DOHH2 (cell line): ENCODE results near the gene ZRANB3.

Experiments used
- CTCF ChIP-seq: fragments of 200-600 bp; sonication (generic); IDR thresholded peaks from one replicate; pipeline ENCODE4 v1.5.1; 2014; ENCODE audit warnings: antibody characterized with exemption, mild to moderate bottlenecking, low read depth, low read length; ENCODE audit not compliant: poor library complexity, severe bottlenecking
- EZH2phosphoT487 ChIP-seq: fragments of 200-600 bp; sonication (generic); IDR thresholded peaks from 2 replicates; pipeline ENCODE4 v1.6.1; 2017; ENCODE audit warnings: borderline replicate concordance, mild to moderate bottlenecking, antibody characterized with exemption, low read length, moderate library complexity, mixed read lengths

GRCh38 chr2:135154962-135155361, 376.1 kb downstream of the ZRANB3 start:
- TF ChIP-seq CTCF (no peak), EZH2phosphoT487 (no peak)
